Measurements from ENCODE around the gene OGFR.

OGFR gene

GRCh38 chr20:62827311-62828038, 22.8 kb downstream of the OGFR start:
- no peak for DNase-seq

DNA sequence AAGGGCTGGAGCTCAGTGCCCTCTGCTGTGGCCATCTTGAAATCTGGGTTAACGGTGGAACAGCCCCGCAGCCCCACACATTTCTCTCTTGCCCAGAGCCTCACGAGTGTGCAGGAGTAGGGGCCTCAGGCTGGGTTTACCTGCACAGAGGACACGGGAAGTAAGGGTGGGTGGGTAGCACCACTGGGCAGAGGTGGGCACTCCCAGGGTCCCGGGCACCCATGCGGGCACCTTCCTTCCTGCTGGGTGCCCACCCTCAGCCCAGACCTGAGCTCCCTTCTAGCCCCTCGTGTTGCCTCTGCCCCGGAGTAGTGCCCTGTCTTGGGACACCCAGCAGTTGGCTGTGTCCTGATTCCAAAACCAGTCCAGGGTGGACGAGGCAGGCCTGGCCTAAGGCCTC, 23.4 kb downstream of the OGFR start:
- no peak for DNase-seq

GRCh38 chr20:62828511-62829230, 24.0 kb downstream of the OGFR start:
- no peak for DNase-seq

GRCh38 chr20:62829231-62830230, 24.9 kb downstream of the OGFR start:
- no peak for DNase-seq

- no peak for DNase-seq
Observed at GRCh38 chr20:62830251-62830650, 25.6 kb downstream of the OGFR start.

DNA sequence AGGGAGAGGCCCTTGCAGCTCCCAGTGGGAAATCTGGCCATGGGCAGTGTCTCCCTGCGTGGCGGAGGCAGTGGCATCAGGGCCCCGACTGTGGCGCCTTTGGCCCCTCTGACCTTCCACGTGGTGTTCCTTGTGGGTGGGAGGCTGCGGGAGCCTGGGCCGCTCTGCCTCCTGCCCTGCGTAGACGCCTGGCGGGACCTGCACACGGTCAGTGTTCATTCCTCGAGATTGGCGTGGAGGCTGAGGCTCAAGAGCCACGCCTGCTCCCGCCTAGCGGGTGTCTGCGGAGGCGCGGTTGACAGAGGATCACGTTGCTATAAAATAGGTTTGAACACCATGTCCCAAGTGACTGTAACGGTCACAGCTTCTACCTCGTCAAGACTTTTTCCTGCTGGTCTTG, 26.2 kb downstream of the OGFR start:
- no peak for DNase-seq

DNA sequence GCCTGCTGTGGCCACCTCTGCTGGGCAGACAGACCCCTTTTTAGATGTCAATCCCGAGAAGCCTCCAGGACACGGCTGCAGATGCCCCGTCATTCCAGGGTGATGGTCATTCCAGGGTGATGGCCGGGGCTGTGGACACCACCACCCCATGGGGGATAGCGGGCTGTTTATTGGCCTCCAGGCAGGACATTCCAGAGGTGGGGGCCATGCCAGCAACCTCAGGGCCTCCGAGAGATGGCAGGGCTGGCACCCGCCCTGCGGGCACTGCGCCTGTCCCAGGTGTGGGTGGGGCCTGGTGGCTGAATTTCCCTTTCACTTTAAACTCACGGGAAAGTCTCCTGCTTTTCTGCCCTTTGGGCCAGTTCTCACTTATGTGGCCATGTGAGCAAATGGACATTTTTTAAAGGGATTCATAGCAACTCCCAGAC, 26.7 kb downstream of the OGFR start:
- no peak for DNase-seq

DNA sequence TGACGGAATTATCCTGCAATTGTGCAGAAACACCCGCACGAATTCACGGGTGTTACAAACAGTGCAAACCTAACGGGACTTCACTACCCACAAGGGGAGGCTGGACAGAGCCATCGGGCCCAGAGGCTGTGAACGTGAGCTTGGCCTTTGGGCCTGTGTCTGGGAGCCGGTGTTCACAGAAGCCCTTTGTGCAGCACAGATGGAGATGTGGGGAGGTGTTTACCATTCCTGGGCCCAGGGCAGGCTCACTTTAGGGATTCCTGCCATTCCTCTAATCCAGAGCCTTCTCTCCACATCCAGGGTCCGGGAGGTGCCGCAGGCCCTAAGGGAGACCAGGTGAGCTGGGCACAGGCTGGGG, 27.2 kb downstream of the OGFR start:
- DNase-seq: no peak

GRCh38 chr20:62832212-62832922, 27.7 kb downstream of the OGFR start:
- DNase-seq: no peak

GRCh38 chr20:62832951-62833391, 28.3 kb downstream of the OGFR start:
- DNase-seq: no peak

DNA sequence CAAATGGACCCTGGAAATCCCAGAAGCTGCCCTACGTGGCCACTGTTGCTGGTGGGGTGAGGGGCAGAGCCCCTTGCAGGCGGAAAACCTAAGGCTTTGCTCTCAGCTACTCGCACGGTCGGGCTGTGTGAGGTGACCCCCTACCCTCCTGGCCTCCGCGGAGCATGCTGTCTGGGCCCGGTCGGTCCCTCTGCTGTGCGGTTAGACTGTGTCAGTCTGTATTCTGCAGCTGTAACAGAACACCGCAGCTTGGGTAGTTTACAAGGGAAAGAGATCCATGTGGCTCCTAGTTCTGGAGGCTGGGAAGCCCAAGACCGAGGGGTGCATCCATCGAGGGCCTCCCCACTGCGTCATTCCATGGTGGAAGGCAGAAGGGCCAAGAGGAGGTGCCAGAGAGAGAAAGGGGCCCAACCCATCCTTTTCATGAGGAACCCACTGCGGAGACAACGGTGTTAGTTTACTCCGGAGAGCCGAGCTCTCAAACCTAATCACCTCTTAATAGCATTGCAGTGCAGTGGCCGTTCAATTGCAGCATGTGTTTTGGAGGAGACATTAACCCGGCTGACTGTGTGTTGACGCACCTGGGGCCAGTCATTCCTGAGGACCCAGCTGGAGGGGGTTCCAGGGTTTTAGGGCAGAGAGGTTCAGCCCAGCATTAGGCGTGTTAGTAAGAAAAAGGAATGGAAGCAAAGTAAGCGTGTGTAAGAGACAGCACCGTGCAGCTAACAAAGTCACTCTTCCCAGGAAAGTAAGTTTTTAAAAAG, 30.5 kb downstream of the OGFR start:
- no peak for DNase-seq

DNA sequence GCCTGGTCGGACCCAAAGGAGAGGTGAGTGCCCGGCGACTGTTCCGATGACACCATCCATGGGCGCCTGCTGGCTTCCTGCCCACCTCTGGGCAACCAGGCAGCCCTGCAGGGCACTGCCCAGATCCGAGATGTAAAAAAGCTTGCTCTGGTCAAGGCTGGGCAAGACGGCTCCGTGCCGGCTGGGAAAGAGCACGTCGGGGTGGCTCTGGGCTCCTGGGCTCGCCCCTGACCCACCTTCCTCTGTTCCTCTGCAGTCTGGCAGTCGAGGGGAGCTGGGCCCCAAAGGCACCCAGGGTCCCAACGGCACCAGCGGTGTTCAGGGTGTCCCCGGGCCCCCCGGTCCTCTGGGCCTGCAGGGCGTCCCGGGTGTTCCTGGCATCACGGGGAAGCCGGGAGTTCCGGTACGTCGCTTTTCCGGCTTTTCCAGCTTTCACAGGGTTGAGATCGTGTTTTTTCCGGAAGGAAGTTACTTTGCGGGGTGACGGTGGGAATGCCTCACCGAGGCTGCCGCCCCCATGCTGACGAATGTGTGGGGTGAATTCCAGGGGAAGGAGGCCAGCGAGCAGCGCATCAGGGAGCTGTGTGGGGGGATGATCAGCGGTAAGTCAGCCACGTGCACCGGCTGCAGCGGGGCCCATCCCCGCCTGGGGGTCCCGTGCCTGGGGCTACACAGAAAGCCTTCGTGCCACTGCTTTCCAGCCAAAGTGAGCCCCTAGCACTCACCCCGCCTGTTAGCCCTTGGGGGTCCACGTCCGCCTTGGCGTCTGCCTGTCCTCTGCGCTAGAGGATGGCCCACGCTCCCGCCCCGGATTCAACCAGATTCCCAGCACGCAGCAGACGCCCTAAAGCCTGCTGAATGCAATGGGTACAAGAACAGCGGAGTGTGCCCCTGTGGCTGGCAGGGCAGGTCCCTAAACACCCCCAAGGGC, 31.6 kb downstream of the OGFR start:
- DNase-seq: no peak

DNA sequence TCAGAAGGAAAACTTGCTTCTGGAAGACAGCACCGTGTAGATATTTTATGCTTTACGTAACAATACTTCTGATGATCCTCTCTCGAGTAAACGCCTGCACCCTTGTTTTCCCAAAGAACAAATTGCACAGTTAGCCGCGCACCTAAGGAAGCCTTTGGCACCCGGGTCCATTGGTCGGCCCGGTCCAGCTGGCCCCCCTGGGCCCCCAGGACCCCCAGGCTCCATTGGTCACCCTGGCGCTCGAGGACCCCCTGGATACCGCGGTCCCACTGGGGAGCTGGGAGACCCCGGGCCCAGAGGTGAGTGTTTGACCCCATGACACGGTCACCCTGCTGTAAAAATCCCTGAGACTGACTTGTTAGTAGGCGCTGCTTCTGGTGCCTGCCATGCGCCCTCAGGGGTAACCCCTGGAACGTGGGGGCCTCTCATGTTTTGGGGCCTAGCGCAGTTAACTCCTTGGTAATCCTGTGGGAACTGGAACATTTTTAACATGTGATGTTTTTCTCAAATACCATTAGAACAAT, 32.4 kb downstream of the OGFR start:
- no peak for DNase-seq

DNA sequence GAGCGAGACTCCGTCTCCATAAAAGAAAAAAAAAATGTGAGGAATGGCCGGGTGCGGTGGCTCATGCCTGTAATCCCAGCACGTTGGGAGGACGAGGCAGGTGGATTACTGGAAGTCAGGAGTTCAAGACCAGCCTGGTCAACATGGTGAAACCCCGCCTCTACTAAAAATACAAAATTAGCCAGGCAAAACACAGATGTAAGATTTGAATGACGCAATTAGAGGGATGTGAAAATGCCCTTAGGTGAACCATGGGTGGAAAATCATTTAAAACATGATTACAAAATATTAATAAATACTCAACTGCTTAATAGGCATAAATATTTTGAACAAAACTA, 33.1 kb downstream of the OGFR start:
- DNase-seq: no peak

- DNase-seq: no peak
Observed at GRCh38 chr20:62838128-62838891, 33.7 kb downstream of the OGFR start.

- no peak for DNase-seq
Observed at GRCh38 chr20:62839261-62839660, 34.6 kb downstream of the OGFR start.

GRCh38 chr20:62839816-62840215, 35.2 kb downstream of the OGFR start:
- no peak for DNase-seq

DNA sequence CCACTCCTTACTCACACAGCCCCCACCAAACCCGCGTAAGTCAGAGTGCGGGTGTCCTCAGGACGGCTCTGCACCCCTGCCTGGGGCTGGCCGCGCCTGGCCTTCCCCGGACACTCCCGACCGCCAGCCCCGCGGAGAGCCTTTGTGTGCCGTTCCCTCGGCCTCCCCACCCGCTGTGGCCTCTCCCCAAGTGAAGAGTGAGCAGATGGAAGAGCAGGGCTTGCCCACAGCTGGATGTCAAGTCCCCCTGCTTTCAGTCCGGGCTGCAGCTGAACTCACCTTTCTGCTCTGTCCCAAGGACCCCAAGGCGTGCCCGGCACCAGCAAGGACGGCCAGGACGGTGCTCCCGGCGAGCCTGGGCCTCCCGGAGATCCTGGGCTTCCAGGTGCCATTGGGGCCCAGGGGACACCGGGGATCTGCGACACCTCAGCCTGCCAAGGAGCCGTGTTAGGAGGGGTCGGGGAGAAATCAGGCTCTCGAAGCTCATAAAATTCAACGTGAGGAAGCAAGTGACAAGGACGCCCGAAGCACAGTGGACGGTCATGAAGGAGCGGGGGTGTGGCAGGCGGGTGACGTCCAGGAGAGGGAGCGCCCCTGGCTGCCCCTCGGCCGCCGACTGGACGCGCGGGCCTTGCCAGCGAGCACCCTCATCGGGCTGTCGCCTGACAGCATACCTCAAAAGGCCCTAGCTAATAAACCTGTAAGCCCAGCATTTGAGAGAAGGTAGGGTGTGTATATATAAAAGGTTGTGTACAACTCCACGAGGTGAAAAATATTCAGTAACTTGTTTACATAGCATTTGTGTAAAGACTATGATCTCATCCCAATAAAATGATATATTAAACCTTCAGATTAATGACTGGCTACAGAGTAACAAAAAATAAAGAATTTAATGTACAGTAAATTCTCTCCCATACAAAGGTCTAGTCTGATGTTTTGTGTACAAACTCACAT, 35.9 kb downstream of the OGFR start:
- no peak for DNase-seq

All from activated CD4-positive, alpha-beta T cell treated with anti-CD3 and anti-CD28 coated beads, Interleukin-2, amount 50 U/mL, for 1 hour (primary cell).